ENCODE measurements around the gene PTPRA.

PTPRA gene

GRCh38 chr20:3041854-3042409, 168.7 kb downstream of the PTPRA start:
- TF ChIP-seq, protein P1, sequence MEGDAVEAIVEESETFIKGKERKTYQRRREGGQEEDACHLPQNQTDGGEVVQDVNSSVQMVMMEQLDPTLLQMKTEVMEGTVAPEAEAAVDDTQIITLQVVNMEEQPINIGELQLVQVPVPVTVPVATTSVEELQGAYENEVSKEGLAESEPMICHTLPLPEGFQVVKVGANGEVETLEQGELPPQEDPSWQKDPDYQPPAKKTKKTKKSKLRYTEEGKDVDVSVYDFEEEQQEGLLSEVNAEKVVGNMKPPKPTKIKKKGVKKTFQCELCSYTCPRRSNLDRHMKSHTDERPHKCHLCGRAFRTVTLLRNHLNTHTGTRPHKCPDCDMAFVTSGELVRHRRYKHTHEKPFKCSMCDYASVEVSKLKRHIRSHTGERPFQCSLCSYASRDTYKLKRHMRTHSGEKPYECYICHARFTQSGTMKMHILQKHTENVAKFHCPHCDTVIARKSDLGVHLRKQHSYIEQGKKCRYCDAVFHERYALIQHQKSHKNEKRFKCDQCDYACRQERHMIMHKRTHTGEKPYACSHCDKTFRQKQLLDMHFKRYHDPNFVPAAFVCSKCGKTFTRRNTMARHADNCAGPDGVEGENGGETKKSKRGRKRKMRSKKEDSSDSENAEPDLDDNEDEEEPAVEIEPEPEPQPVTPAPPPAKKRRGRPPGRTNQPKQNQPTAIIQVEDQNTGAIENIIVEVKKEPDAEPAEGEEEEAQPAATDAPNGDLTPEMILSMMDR (IDR thresholded peaks at IDR 0.05; ENCODE audit: borderline replicate concordance, insufficient read depth, low read depth, low read length): no peak
- no peak overlapping the region for H3K4me3 ChIP-seq (ENCODE audit: low read depth, low read length)

GRCh38 chr20:3042625-3043024, 169.3 kb downstream of the PTPRA start:
- TF ChIP-seq, protein P1 (IDR thresholded peaks at IDR 0.05; ENCODE audit: borderline replicate concordance, insufficient read depth, low read depth, low read length): no peak
- no peak overlapping the region for H3K4me3 ChIP-seq (ENCODE audit: low read depth, low read length)

DNA sequence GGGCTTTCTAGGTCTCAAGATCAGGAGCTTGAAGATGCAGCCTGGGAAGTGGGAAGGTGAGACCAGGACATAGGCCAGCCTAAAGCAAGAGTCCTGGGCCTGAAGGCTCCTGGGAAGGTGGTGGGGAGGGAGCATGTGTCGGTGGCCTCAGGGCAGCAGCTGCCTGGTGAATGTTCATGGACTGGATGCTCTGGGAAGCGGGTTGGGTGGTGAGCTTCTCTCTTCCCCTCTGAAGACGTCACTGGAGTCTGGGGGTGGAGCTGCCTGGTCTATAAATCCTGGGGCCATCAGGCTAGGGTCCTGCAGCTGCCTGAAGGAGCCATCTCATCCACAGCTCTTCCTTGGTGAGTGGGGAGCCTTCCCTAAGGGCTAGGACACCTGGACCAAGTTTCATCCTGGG, 170.0 kb downstream of the PTPRA start, which contains the start of gene GNRH2:
Gene GNRH2, plus strand, starts transcription at position 301 of the 400 bp plus-strand sequence. CDS start 793 bp downstream, outside the sequence.
- TF ChIP-seq, protein P1 (IDR thresholded peaks at IDR 0.05; ENCODE audit: borderline replicate concordance, insufficient read depth, low read depth, low read length): no peak
- no peak within 1 kb of the TSS for H3K4me3 ChIP-seq (ENCODE audit: low read depth, low read length)

DNA sequence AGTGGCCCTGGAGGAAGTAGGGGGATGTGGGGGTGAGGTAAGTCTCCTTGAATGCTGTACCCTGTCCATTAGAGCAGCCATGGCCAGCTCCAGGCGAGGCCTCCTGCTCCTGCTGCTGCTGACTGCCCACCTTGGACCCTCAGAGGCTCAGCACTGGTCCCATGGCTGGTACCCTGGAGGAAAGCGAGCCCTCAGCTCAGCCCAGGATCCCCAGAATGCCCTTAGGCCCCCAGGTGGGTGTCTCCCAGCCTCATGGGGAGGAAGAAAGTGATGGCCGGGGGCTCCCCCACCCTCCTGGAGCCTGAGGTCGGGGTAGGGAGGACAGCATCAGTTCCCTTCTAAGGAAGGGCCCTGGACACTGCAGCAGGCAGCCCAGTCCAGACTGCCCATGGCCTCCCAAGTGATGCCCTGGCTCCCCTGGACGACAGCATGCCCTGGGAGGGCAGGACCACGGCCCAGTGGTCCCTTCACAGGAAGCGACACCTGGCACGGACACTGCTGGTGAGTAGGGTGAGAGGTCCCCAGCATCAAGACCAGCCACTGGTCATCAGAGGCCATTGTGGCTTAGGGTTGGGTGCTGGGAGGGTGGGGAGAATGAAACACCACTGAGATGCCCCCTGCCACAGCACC, 171.2 kb downstream of the PTPRA start:
- TF ChIP-seq, protein P1 (IDR thresholded peaks at IDR 0.05; ENCODE audit: borderline replicate concordance, insufficient read depth, low read depth, low read length): no peak
- no peak overlapping the region for H3K4me3 ChIP-seq (ENCODE audit: low read depth, low read length)

- TF ChIP-seq, protein P1 (IDR thresholded peaks at IDR 0.05; ENCODE audit: borderline replicate concordance, insufficient read depth, low read depth, low read length): no peak
- peak overlapping the region; percentile 75 for H3K4me3 ChIP-seq (ENCODE audit: low read depth, low read length)
Measured at GRCh38 chr20:3045042-3045815, 171.9 kb downstream of the PTPRA start.

DNA sequence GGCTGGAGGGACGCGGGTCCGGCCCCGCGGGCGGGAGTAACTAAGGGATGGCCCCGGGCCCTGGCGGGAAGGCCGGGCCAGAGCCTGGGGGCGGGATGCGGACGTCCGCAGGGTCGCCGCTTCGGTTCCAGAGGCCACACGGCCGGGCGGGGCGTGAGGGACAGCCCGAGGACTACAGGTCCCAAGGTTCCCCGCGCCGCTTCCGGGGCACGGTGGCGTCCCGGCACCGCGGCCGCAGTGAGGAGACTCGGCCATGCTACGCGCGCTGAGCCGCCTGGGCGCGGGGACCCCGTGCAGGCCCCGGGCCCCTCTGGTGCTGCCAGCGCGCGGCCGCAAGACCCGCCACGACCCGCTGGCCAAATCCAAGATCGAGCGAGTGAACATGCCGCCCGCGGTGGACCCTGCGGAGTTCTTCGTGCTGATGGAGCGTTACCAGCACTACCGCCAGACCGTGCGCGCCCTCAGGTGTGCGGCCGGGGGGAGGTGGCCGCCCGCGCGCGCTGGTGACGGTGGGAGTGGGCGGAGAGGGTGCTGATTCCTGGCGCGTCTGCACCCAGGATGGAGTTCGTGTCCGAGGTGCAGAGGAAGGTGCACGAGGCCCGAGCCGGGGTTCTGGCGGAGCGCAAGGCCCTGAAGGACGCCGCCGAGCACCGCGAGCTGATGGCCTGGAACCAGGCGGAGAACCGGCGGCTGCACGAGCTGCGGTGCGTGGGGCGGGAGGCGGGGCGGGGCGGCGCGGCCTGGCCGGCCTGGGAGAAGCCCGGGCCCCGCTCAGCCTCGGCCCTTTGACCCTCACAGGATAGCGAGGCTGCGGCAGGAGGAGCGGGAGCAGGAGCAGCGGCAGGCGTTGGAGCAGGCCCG, 172.8 kb downstream of the PTPRA start, which contains the start of gene MRPS26:
Gene MRPS26, plus strand, starts transcription at position 237 of the 861 bp plus-strand sequence. Its CDS starts 17 bp downstream, at position 254.
- TF ChIP-seq, protein P1 (IDR thresholded peaks at IDR 0.05; ENCODE audit: borderline replicate concordance, insufficient read depth, low read depth, low read length): no peak
- H3K4me3 ChIP-seq (ENCODE audit: low read depth, low read length): peak within 1 kb of the TSS; percentile 75

All from GM12875 (cell line).